ENCODE measurements around the gene CHERP.

The CHERP gene

GRCh38 chr19:16575282-16575681 lies 33.0 kb upstream of the CHERP start:
- TF ChIP-seq CTCF (conservative IDR thresholded peaks at IDR 0.05), result no peak
- no peak for TF ChIP-seq ZFX (IDR thresholded peaks at IDR 0.05)
- no peak overlapping the region for H3K27ac ChIP-seq

- no peak for TF ChIP-seq ZFX (IDR thresholded peaks at IDR 0.05)
- no peak for TF ChIP-seq CTCF (conservative IDR thresholded peaks at IDR 0.05)
- H3K27ac ChIP-seq, result peak overlapping the region; percentile 91; the same call in 1 of the 2 replicates
These were observed 31.7 kb upstream of the CHERP start for GRCh38 chr19:16573925-16574324.

- H3K27ac ChIP-seq, result peak overlapping the region; percentile 91
- TF ChIP-seq ZFX (IDR thresholded peaks at IDR 0.05) (no peak), CTCF (conservative IDR thresholded peaks at IDR 0.05) (no peak)
These were observed 31.1 kb upstream of the CHERP start for GRCh38 chr19:16573296-16573695.

GRCh38 chr19:16572332-16573211 lies 30.3 kb upstream of the CHERP start, which contains the start of gene SLC35E1:
SLC35E1 (minus strand) TSS chr19:16572415; CDS start chr19:16572364, 51 bp downstream.
- H3K27ac ChIP-seq, result peak within 1 kb of the TSS; percentile 91
- 0 out of 2 replicates have a peak, but pooled peaks have one; percentile 39 for TF ChIP-seq ZFX (IDR thresholded peaks at IDR 0.05)
- TF ChIP-seq CTCF (conservative IDR thresholded peaks at IDR 0.05), result no peak

- H3K27ac ChIP-seq, result peak overlapping the region; percentile 91
- TF ChIP-seq CTCF (conservative IDR thresholded peaks at IDR 0.05) (no peak), ZFX (IDR thresholded peaks at IDR 0.05) (no peak)
These were observed 29.6 kb upstream of the CHERP start for GRCh38 chr19:16571822-16572331.

- H3K27ac ChIP-seq, result peak overlapping the region; percentile 91
- no peak for TF ChIP-seq ZFX (IDR thresholded peaks at IDR 0.05)
- no peak for TF ChIP-seq CTCF (conservative IDR thresholded peaks at IDR 0.05)
These were observed 29.0 kb upstream of the CHERP start for GRCh38 chr19:16571283-16571682.
